Endodermal cell (in vitro differentiated cells): ENCODE measurements around the gene STUM. TPM values are rescaled to one million over a fixed set of nuclear protein-coding genes. Genes with fewer than 3 reads are reported as not detected.

ENCODE experiments used
- DNase-seq: peaks from one replicate; pipeline ENCODE4 v3.0.0-alpha.2; 2017
- H3K27ac ChIP-seq: 2 replicates; pipeline ENCODE4 v1.5.1; 2013; ENCODE audit warnings: mild to moderate bottlenecking, low read depth, low read length, moderate library complexity
- H3K27me3 ChIP-seq: 2 replicates; pipeline ENCODE4 v1.6.1; 2013; ENCODE audit warnings: mild to moderate bottlenecking, low read length, moderate library complexity; ENCODE audit not compliant: insufficient read depth, control insufficient read depth, poor library complexity, severe bottlenecking
- H3K36me3 ChIP-seq: 2 replicates; pipeline ENCODE4 v1.7.0; 2013; ENCODE audit warnings: mild to moderate bottlenecking, low read length, moderate library complexity; ENCODE audit not compliant: control insufficient read depth, insufficient read depth
- H3K4me1 ChIP-seq: one replicate; pipeline ENCODE4 v1.7.0; 2013; ENCODE audit warnings: low read length; ENCODE audit not compliant: control insufficient read depth, insufficient read depth
- H3K4me3 ChIP-seq: 2 replicates; pipeline ENCODE4 v1.5.1; 2013; ENCODE audit warnings: mild to moderate bottlenecking, low read length, moderate library complexity
- H3K9ac ChIP-seq: 2 replicates; pipeline ENCODE4 v1.6.1; 2013; ENCODE audit warnings: mild to moderate bottlenecking, low read length, moderate library complexity; ENCODE audit not compliant: poor library complexity, severe bottlenecking; ENCODE audit errors: extremely low read depth
- H3K9me3 ChIP-seq: 2 replicates; pipeline ENCODE4 v1.6.1; 2013; ENCODE audit warnings: mild to moderate bottlenecking, low read length, moderate library complexity; ENCODE audit not compliant: control insufficient read depth
- H3K27ac Mint-ChIP-seq: 2 replicates; pipeline ENCODE4 v1.8.0; 2020; ENCODE audit warnings: mixed read lengths
- H3K27me3 Mint-ChIP-seq: 2 replicates; pipeline ENCODE4 v1.8.0; 2021; ENCODE audit warnings: mild to moderate bottlenecking, mixed read lengths; ENCODE audit not compliant: insufficient read depth
- H3K36me3 Mint-ChIP-seq: 2 replicates; pipeline ENCODE4 v1.8.0; 2020; ENCODE audit warnings: low read depth, mixed read lengths
- H3K4me1 Mint-ChIP-seq: 2 replicates; pipeline ENCODE4 v1.8.0; 2020; ENCODE audit warnings: mixed read lengths
- H3K4me3 Mint-ChIP-seq: 2 replicates; pipeline ENCODE4 v1.8.0; 2020; ENCODE audit warnings: mild to moderate bottlenecking, moderate library complexity, mixed read lengths
- H3K9me3 Mint-ChIP-seq: 2 replicates; pipeline ENCODE4 v1.8.0; 2020; ENCODE audit warnings: mild to moderate bottlenecking, mixed read lengths
- CTCF ChIP-seq: fragments of 200-600 bp; sonication (generic); conservative IDR thresholded peaks from 2 replicates; pipeline ENCODE4 v1.5.0; 2021; ENCODE audit warnings: antibody characterized with exemption, mild to moderate bottlenecking
- WGBS, 2 experiments: methylation state at CpG; one replicate each; pipeline versions ENCODE4 v1.1.5 to v1.1.7; 2013; ENCODE audit warnings: missing lambda C conversion rate in 2 of 2, mixed read lengths in 1 of 2; ENCODE audit not compliant: insufficient coverage in 1 of 2, insufficient read length in 1 of 2; 5-methylcytosine and 5-hydroxymethylcytosine counted together
- total RNA-seq, 2 donors: library from RNA; stranded (reverse); fragmentation: NEBNext Ultra II Directional in 1 of 2; extraction: Animal tissue kit (Norgen Biotek cat#: 25700) in 1 of 2; gene quantifications; 2 replicates in 1 of 2; 3 replicates in 1 of 2; pipeline ENCODE4 v1.2.1, GENCODE V29; 2021

The STUM gene
- total RNA-seq, 2 donors from 2014 or later = 0.04 to 0.20 TPM

GRCh38 chr1:226630592-226630991, 82.0 kb downstream of the STUM start:
- H3K36me3 Mint-ChIP-seq = peaks cover 17% of the 10 kb centered on the region
- Histone ChIP-seq H3K36me3 (peaks cover 13% of the 10 kb centered on the region), H3K27ac (no peak overlapping the region), H3K4me3 (no peak overlapping the region), H3K27me3 (peaks cover 8% of the 10 kb centered on the region), H3K9ac (no peak overlapping the region), H3K4me1 (no peaks in the 10 kb centered on the region), H3K9me3 (peaks cover 6% of the 10 kb centered on the region)
- no peak for DNase-seq
- peaks cover 27% of the 10 kb centered on the region for H3K27me3 Mint-ChIP-seq
- TF ChIP-seq CTCF = no peak
- peaks cover 3% of the 10 kb centered on the region for H3K9me3 Mint-ChIP-seq
- no peaks in the 10 kb centered on the region for H3K4me1 Mint-ChIP-seq
- WGBS, 2 experiments = 84 to 92% methylated on average over 3 of the region's 3 CpGs
- H3K4me3 Mint-ChIP-seq = no peak overlapping the region
- H3K27ac Mint-ChIP-seq = no peak overlapping the region

GRCh38 chr1:226631229-226632000, 82.9 kb downstream of the STUM start:
- Mint-ChIP-seq H3K4me1 (no peaks in the 10 kb centered on the region), H3K27me3 (peaks cover 19% of the 10 kb centered on the region), H3K36me3 (peaks cover 17% of the 10 kb centered on the region), H3K4me3 (no peak overlapping the region), H3K9me3 (peaks cover 3% of the 10 kb centered on the region), H3K27ac (no peak overlapping the region)
- H3K36me3 ChIP-seq = peaks cover 13% of the 10 kb centered on the region
- H3K4me3 ChIP-seq = no peak overlapping the region
- peak; percentile 36 for DNase-seq
- 80 to 83% methylated on average over 6 to 10 of the region's 10 CpGs for WGBS, 2 experiments
- peaks cover 6% of the 10 kb centered on the region for H3K9me3 ChIP-seq
- no peak overlapping the region for H3K9ac ChIP-seq
- H3K27ac ChIP-seq = no peak overlapping the region
- no peak for TF ChIP-seq CTCF
- no peaks in the 10 kb centered on the region for H3K4me1 ChIP-seq
- H3K27me3 ChIP-seq = peaks cover 8% of the 10 kb centered on the region

GRCh38 chr1:226632169-226632879, 83.8 kb downstream of the STUM start:
- Mint-ChIP-seq H3K9me3 (no peaks in the 10 kb centered on the region), H3K27ac (no peak overlapping the region)

More at GRCh38 chr1:226632169-226632879, 83.8 kb downstream of the STUM start:
- Mint-ChIP-seq H3K4me1 (no peaks in the 10 kb centered on the region), H3K27me3 (peaks cover 9% of the 10 kb centered on the region), H3K4me3 (no peak overlapping the region), H3K36me3 (peaks cover 25% of the 10 kb centered on the region)
- Histone ChIP-seq H3K36me3 (peaks cover 19% of the 10 kb centered on the region), H3K9me3 (no peaks in the 10 kb centered on the region), H3K4me1 (no peaks in the 10 kb centered on the region), H3K27ac (no peak overlapping the region), H3K27me3 (peaks cover 2% of the 10 kb centered on the region), H3K4me3 (no peak overlapping the region), H3K9ac (no peak overlapping the region)
- peak; percentile 33 for DNase-seq
- TF ChIP-seq CTCF = no peak
- 86 to 92% methylated on average over 1 to 9 of the region's 9 CpGs for WGBS, 2 experiments
